ENCODE data around the gene TBXA2R.

DNA sequence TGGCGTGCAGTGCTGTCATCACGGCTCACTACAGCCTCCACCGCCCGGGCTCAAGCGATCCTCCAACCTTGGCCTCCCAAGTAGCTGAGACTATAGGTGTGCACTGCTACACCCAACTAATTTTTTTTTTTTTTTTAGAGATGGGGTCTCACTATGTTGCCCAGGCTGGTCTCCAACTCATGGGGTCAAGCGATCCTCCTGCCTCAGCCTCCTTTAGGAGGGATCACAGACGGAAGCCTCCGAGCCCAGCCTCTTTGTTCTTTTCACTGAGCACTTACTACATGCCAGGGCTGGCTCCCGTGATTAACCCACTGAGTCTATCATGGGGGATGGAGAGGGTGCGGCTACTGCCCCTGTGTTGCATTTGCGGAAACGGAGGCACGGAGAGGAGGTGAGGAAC is 32.8 kb upstream of the TBXA2R start:
- TF ChIP-seq, protein P1, sequence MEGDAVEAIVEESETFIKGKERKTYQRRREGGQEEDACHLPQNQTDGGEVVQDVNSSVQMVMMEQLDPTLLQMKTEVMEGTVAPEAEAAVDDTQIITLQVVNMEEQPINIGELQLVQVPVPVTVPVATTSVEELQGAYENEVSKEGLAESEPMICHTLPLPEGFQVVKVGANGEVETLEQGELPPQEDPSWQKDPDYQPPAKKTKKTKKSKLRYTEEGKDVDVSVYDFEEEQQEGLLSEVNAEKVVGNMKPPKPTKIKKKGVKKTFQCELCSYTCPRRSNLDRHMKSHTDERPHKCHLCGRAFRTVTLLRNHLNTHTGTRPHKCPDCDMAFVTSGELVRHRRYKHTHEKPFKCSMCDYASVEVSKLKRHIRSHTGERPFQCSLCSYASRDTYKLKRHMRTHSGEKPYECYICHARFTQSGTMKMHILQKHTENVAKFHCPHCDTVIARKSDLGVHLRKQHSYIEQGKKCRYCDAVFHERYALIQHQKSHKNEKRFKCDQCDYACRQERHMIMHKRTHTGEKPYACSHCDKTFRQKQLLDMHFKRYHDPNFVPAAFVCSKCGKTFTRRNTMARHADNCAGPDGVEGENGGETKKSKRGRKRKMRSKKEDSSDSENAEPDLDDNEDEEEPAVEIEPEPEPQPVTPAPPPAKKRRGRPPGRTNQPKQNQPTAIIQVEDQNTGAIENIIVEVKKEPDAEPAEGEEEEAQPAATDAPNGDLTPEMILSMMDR (conservative IDR thresholded peaks at IDR 0.05) = no peak
- no peak for TF ChIP-seq EZH2 (IDR thresholded peaks at IDR 0.05; ENCODE audit: low read depth)

All from PC-9 (cell line).